GM23248 (cell line): Measurements from ENCODE around the gene CSH2. TPM values are rescaled to one million over a fixed set of nuclear protein-coding genes. Genes with fewer than 3 reads are reported as not detected.
A peak's percentile ranks its signal among the peaks of the same experiment; 100 is the strongest.
"Not testable (repeated sequence)": the region's sequence is repeated elsewhere in the genome, so short reads cannot be mapped to it uniquely, and the experiment has no call there.

Experiments used
- DNase-seq: peaks from one replicate; pipeline ENCODE4 v3.0.0-alpha.2; 2015
- H2AFZ ChIP-seq: fragments of 200-600 bp; sonication (generic); 2 replicates; pipeline ENCODE4 v1.6.1; 2016; ENCODE audit warnings: antibody characterized with exemption
- H3F3A ChIP-seq: fragments of 200-600 bp; sonication (generic); 2 replicates; pipeline ENCODE4 v1.6.1; 2016; ENCODE audit warnings: mild to moderate bottlenecking, antibody characterized with exemption, mixed run types; ENCODE audit not compliant: insufficient read depth
- H3K27ac ChIP-seq: fragments of 200-600 bp; sonication (generic); 2 replicates; pipeline ENCODE4 v1.5.1; 2016; ENCODE audit warnings: mild to moderate bottlenecking
- H3K27me3 ChIP-seq: fragments of 200-600 bp; sonication (generic); replicated peaks from 2 replicates; pipeline ENCODE4 v1.6.1; 2016; ENCODE audit warnings: mild to moderate bottlenecking; ENCODE audit not compliant: insufficient read depth
- H3K36me3 ChIP-seq: fragments of 200-600 bp; sonication (generic); 2 replicates; pipeline ENCODE4 v1.6.1; 2016; ENCODE audit warnings: low read depth, mild to moderate bottlenecking
- H3K4me1 ChIP-seq: fragments of 200-600 bp; sonication (generic); 2 replicates; pipeline ENCODE4 v1.6.1; 2016; ENCODE audit warnings: mild to moderate bottlenecking; ENCODE audit not compliant: insufficient read depth
- H3K4me2 ChIP-seq: fragments of 200-600 bp; sonication (generic); one replicate; pipeline ENCODE4 v1.6.1; 2016; ENCODE audit warnings: mild to moderate bottlenecking; ENCODE audit not compliant: unreplicated experiment
- H3K4me3 ChIP-seq: fragments of 200-600 bp; sonication (generic); 2 replicates; pipeline ENCODE4 v1.5.1; 2016; ENCODE audit warnings: mild to moderate bottlenecking
- H3K79me2 ChIP-seq: fragments of 200-600 bp; sonication (generic); 2 replicates; pipeline ENCODE4 v1.6.1; 2016; ENCODE audit warnings: mild to moderate bottlenecking; ENCODE audit not compliant: insufficient read depth
- H3K9ac ChIP-seq: fragments of 200-600 bp; sonication (generic); 2 replicates; pipeline ENCODE4 v1.6.1; 2016; ENCODE audit warnings: mild to moderate bottlenecking
- H3K9me2 ChIP-seq: fragments of 200-600 bp; sonication (generic); 2 replicates; pipeline ENCODE4 v1.6.1; 2016; ENCODE audit warnings: mixed run types, mild to moderate bottlenecking, moderate library complexity; ENCODE audit not compliant: insufficient read depth
- H3K9me3 ChIP-seq: fragments of 200-600 bp; sonication (generic); one replicate; pipeline ENCODE4 v1.6.1; 2017; ENCODE audit warnings: low read depth
- H4K20me1 ChIP-seq: fragments of 200-600 bp; sonication (generic); 2 replicates; pipeline ENCODE4 v1.6.0; 2016; ENCODE audit not compliant: insufficient read depth
- EZH2 ChIP-seq: fragments of 200-600 bp; sonication (generic); IDR thresholded peaks from 2 replicates; pipeline ENCODE4 v1.6.1; 2018; ENCODE audit warnings: antibody characterized with exemption, mild to moderate bottlenecking; ENCODE audit not compliant: insufficient read depth, poor library complexity, severe bottlenecking
- EZH2phosphoT487 ChIP-seq: fragments of 200-600 bp; sonication (generic); IDR thresholded peaks from 2 replicates; pipeline ENCODE4 v1.6.1; 2018; ENCODE audit warnings: antibody characterized with exemption, moderate library complexity, mild to moderate bottlenecking, low read depth; ENCODE audit not compliant: insufficient read depth
- WGBS, 2 experiments: methylation state at CpG; one replicate each; pipeline ENCODE4 v1.1.6; 2015 to 2017; ENCODE audit warnings: low lambda C conversion rate in 2 of 2, low coverage in 1 of 2; ENCODE audit errors: missing lambda C conversion rate in 2 of 2; 5-methylcytosine and 5-hydroxymethylcytosine counted together
- in situ Hi-C: fragments of 300-500 bp; cut with MboI; formaldehyde crosslinking; loops from 2 replicates; pipeline ENCODE4 v1.15.0; 2020
- polyA plus RNA-seq: library from polyadenylated mRNA; unstranded; fragments of >200 nt; fragmentation: Nextera tagmentation; extraction: Ambion mirVana; gene quantifications from 2 replicates; pipeline ENCODE4 v1.2.1, GENCODE V29; 2016
- total RNA-seq: library from RNA; depleted of rRNA; stranded (reverse); fragments of >200 nt; shearing (Covaris generic); gene quantifications from 2 replicates; pipeline ENCODE4 v1.2.3, GENCODE V29; 2014

The CSH2 gene
- total and polyA plus RNA-seq, 2 experiments from 2014 or later = not detected

DNA sequence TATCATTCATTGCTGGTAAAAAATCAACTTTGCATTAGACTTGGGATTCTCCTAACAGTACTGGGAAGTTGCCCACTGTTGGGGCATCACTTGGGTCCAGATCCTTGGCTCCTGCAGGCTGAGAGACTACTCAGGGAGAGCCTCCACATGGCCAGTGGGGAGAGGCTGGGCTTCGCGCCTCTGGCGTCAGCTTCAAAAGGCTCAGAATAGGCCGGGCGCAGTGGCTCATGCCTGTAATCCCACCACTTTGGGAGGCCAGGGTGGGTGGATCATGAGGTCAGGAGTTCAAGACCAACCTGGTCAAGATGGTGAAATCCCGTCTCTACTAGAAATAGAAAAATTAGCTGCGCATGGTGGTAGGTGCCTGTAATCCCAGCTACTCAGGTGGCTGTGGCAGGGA is 41.0 kb upstream of the CSH2 start:
- Histone ChIP-seq H3F3A (no peaks in the 10 kb centered on the region), H3K4me1 (no peaks in the 10 kb centered on the region), H3K9me2 (no peaks in the 10 kb centered on the region), H3K9ac (no peak overlapping the region), H3K27ac (no peak overlapping the region), H3K4me3 (no peak overlapping the region), H3K27me3 (peaks cover 22% of the 10 kb centered on the region; the same call in 1 of the 2 replicates), H4K20me1 (no peaks in the 10 kb centered on the region), H3K79me2 (no peaks in the 10 kb centered on the region), H3K9me3 (no peaks in the 10 kb centered on the region), H3K36me3 (no peaks in the 10 kb centered on the region), H2AFZ (no peak overlapping the region), H3K4me2 (no peak overlapping the region)
- 65 to 69% methylated on average over 7 of the region's 7 CpGs for WGBS, 2 experiments
- in situ Hi-C loops = loop anchor here (25.0 kb wide), 1 partner anchor 373 kb away; no protein-coding TSS in a partner anchor
- no peak for TF ChIP-seq EZH2phosphoT487
- DNase-seq = no peak

- Histone ChIP-seq H3K27ac (no peak overlapping the region), H3K9me3 (no peaks in the 10 kb centered on the region), H3K4me1 (no peaks in the 10 kb centered on the region), H3K79me2 (no peaks in the 10 kb centered on the region), H3K9ac (no peak overlapping the region), H3K4me3 (no peak overlapping the region), H3F3A (no peaks in the 10 kb centered on the region), H3K27me3 (peaks cover 32% of the 10 kb centered on the region), H3K36me3 (no peaks in the 10 kb centered on the region), H3K4me2 (no peak overlapping the region), H4K20me1 (no peaks in the 10 kb centered on the region), H2AFZ (no peak overlapping the region), H3K9me2 (no peaks in the 10 kb centered on the region)
- TF ChIP-seq EZH2 = no peak
- no peak for TF ChIP-seq EZH2phosphoT487
- WGBS, 2 experiments = 4 to 51% methylated on average over 3 to 8 of the region's 8 CpGs
- in situ Hi-C loops = loop anchor here (25.0 kb wide), 1 partner anchor 376 kb away; no protein-coding TSS in a partner anchor
- peak; percentile 52 for DNase-seq
These were observed 38.2 kb upstream of the CSH2 start for GRCh38 chr17:63911657-63912100.

- Histone ChIP-seq H3K4me3 (no peak within 1 kb of the TSS), H3K36me3 (no peaks in the 10 kb centered on the region), H4K20me1 (no peaks in the 10 kb centered on the region), H3K9me2 (no peaks in the 10 kb centered on the region), H3K9me3 (no peaks in the 10 kb centered on the region), H3K79me2 (no peaks in the 10 kb centered on the region), H2AFZ (no peak within 1 kb of the TSS), H3K4me2 (no peak within 1 kb of the TSS), H3F3A (no peaks in the 10 kb centered on the region), H3K27me3 (peaks cover 27% of the 10 kb centered on the region), H3K9ac (no peak within 1 kb of the TSS), H3K27ac (no peak within 1 kb of the TSS), H3K4me1 (no peaks in the 10 kb centered on the region)
- in situ Hi-C loops = loop anchor here (25.0 kb wide), 1 partner anchor 376 kb away; no protein-coding TSS in a partner anchor
- no peak for DNase-seq
- TF ChIP-seq EZH2phosphoT487 (no peak), EZH2 (no peak)
- 40 to 41% methylated on average over 14 to 15 of the region's 15 CpGs for WGBS, 2 experiments
These were observed 37.7 kb upstream of the CSH2 start, which contains the start of gene CSHL1 for GRCh38 chr17:63911041-63911635. Gene CSHL1 (minus strand): TSS chr17:63911258. CDS start chr17:63911196, 62 bp downstream.

DNA sequence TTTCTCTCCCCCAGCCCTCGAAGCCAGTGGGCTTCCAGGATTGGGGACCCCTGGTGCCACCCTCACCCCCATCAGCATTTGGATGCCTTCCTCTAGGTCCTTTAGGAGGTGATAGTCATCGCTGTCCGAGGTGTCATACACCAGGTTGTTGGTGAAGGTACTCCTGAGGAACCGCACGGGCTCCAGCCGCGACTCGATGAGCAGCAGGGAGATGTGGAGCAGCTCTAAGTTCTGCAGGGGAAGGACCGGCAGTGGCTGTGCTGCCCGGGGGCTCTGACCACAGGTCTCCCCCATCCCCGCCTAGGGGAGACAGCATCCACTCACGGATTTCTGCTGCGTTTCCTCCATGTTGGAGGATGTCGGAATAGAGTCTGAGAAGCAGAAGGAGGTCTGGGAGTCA is 36.6 kb upstream of the CSH2 start:
- no peak overlapping the region for H2AFZ ChIP-seq
- no peaks in the 10 kb centered on the region for H4K20me1 ChIP-seq
- no peaks in the 10 kb centered on the region for H3K9me2 ChIP-seq
- H3K4me3 ChIP-seq = no peak overlapping the region
- H3F3A ChIP-seq = no peaks in the 10 kb centered on the region
- no peak overlapping the region for H3K4me2 ChIP-seq
- H3K9me3 ChIP-seq = no peaks in the 10 kb centered on the region
- no peaks in the 10 kb centered on the region for H3K4me1 ChIP-seq
- TF ChIP-seq EZH2phosphoT487 (no peak), EZH2 (no peak)
- WGBS, 2 experiments = 82% methylated on average over 13 to 14 of the region's 14 CpGs
- no peaks in the 10 kb centered on the region for H3K36me3 ChIP-seq
- H3K79me2 ChIP-seq = no peaks in the 10 kb centered on the region
- H3K27ac ChIP-seq = no peak overlapping the region
- H3K27me3 ChIP-seq = peaks cover 26% of the 10 kb centered on the region
- in situ Hi-C loops = loop anchor here (25.0 kb wide), 1 partner anchor 377 kb away; no protein-coding TSS in a partner anchor
- no peak for DNase-seq
- H3K9ac ChIP-seq = no peak overlapping the region

DNA sequence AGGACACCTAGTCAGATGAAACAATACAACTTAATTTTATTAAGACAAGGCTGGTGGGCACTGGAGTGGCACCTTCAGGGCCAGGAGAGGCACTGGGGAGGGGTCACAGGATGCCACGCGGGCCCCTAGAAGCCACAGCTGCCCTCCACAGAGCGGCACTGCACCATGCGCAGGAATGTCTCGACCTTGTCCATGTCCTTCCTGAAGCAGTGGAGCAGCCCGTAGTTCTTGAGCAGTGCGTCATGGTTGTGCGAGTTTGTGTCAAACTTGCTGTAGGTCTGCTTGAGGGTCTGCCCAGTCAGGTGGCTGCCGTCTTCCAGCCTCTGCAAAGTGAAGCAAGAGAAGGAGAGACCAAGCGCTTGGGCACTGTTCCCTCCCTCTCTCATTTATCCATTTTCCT is 36.1 kb upstream of the CSH2 start:
- not testable (repeated sequence) for H3K9me2 ChIP-seq, H3F3A ChIP-seq, H3K79me2 ChIP-seq, H3K4me2 ChIP-seq, H3K36me3 ChIP-seq, DNase-seq, H3K27ac ChIP-seq, H3K4me3 ChIP-seq, H2AFZ ChIP-seq, H4K20me1 ChIP-seq, H3K4me1 ChIP-seq, H3K9me3 ChIP-seq, H3K9ac ChIP-seq
- peaks cover 24% of the 10 kb centered on the region for H3K27me3 ChIP-seq
- in situ Hi-C loops = loop anchor here (25.0 kb wide), 1 partner anchor 378 kb away; no protein-coding TSS in a partner anchor
- whole genome bisulfite sequencing, 2 experiments = 80 to 86% methylated on average over 10 of the region's 10 CpGs

DNA sequence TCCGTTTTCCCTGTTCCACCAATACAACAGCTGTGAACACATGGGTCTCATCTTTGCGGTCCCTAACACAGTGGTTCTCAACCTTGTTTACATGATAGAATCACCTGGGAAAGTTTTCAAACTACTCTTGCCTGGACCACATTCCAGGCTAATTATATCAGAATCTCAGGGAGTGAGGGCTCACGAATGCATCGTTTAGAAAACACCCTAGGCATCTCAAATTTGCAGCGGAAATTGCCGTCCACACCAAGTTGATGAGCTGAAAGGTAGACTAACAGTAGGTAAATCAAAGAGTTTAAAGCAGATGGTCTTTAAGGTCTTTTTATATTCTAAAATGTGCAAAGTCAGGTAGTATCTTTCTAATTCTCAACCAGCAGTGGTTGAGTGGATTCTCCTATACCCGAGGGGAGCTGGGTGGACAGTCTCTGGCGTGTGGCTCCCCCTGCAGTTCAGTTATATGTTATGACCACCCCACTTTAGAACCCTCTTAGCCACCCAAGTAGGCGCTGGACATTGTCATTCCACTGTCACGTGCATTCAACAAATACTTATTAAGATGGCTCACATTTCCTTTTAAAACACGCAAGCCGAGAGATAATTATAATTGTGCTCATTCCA is 33.8 kb upstream of the CSH2 start:
- not testable (repeated sequence) for H3K9me2 ChIP-seq, H3K27ac ChIP-seq, H2AFZ ChIP-seq, H4K20me1 ChIP-seq, H3F3A ChIP-seq, H3K4me2 ChIP-seq, H3K4me1 ChIP-seq, H3K4me3 ChIP-seq, H3K9ac ChIP-seq, H3K36me3 ChIP-seq, H3K9me3 ChIP-seq, H3K79me2 ChIP-seq
- DNase-seq = peak; percentile 37
- H3K27me3 ChIP-seq = peaks cover 23% of the 10 kb centered on the region
- WGBS, 2 experiments = 48 to 49% methylated on average over 12 of the region's 12 CpGs
- in situ Hi-C loops = loop anchor here (25.0 kb wide), 1 partner anchor 380 kb away; no protein-coding TSS in a partner anchor

- H3K4me2 ChIP-seq, H3K4me1 ChIP-seq, H3K4me3 ChIP-seq, H4K20me1 ChIP-seq, DNase-seq, H3F3A ChIP-seq, H2AFZ ChIP-seq, H3K79me2 ChIP-seq, H3K36me3 ChIP-seq, H3K9me3 ChIP-seq, H3K9ac ChIP-seq, H3K9me2 ChIP-seq, H3K27ac ChIP-seq: not testable (repeated sequence)
- WGBS, 2 experiments = 65 to 73% methylated on average over 8 of the region's 8 CpGs
- in situ Hi-C loops = loop anchor here (25.0 kb wide), 1 partner anchor 383 kb away; no protein-coding TSS in a partner anchor
- peaks cover 13% of the 10 kb centered on the region for H3K27me3 ChIP-seq
These were observed 31.3 kb upstream of the CSH2 start for GRCh38 chr17:63904796-63905195.
